NCI-H2029 treated with DMSO at 0.1 percent for 48 hours (cell line): ENCODE measurements around the gene ZNF366.
"Not testable (repeated sequence)": the region's sequence is repeated elsewhere in the genome, so short reads cannot be mapped to it uniquely, and the experiment has no call there.

Experiments used
- DNase-seq: peaks from one replicate; lab custom pipeline; 2025; lab: John Stamatoyannopoulos, UW

ZNF366 gene

DNA sequence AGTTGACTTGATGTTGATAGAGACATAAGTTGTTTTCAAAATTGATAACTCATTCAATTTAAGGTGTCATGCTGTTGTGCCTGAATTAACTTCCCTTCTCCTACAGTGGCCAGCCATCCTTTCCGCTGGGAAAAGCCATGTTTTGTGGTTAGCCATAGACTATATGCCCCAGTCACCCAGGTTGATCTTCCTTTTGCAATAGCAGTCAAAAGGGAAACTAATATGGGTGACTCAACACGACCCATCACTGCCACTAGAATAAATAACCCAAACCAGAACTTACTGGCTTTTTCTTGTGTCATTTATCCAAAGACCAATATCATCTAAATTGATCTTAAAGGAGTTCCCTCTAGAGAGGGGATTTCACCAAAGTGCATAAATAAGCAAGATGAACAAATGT is 99.7 kb downstream of the ZNF366 start:
- DNase-seq, result no peak

DNA sequence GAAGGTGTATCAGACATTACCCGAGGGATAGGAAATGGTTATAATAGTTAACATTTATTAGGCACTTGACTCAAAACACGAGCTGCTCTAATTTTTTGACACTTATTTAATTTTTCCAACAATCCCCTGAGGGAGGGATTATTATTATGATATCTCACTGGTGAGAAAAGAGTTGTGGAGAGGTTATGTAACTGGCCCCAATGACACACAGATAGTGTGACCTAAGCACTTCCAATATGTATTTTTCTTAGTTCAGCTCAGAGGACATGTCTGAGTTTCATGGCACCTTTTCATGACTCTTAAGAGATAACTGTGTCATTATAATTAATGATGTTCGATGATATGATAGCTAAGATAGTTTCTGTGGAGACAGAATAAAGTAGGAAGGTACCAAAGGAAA is 100.1 kb downstream of the ZNF366 start:
- DNase-seq, result no peak

DNA sequence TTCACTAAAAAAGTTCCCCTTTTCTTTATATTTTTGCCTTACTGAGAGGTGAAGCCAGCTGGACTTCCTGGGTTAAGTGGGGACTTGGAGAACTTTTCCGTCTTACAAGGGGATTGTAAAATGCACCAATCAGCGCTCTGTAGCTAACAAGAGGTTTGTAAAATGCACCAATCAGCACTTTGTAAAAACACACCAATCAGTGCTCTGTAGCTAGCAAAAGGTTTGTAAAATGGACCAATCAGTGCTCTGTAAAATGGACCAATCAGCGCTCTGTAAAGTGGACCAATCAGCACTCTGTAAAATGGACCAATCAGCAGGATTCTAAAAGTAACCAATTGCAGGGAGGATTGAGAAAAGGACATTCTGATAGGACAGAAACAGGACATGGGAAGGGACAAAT is 102.4 kb downstream of the ZNF366 start:
- DNase-seq, result not testable (repeated sequence)

GRCh38 chr5:72402959-72403628 is 104.1 kb downstream of the ZNF366 start:
- DNase-seq, result no peak

GRCh38 chr5:72402381-72402890 is 104.8 kb downstream of the ZNF366 start:
- DNase-seq, result no peak

DNA sequence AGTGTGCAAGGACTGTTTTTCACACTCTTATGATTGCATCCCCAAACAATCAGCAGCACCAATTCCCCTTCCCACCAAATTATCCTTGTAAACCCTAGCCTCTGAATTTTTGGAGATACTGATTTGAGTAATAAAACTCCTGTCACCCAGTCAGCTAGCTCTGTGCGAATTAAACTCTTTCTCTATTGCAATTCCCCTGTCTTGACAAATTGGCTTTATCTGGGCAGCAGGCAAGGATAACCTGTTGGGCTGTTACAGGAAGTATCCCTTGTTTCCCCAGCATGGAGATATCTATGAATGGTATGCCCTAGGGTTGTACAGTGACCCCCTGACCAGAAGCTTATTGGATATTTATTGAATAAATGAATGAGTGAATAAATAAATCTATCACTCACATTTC is 106.3 kb downstream of the ZNF366 start:
- DNase-seq, result no peak

DNA sequence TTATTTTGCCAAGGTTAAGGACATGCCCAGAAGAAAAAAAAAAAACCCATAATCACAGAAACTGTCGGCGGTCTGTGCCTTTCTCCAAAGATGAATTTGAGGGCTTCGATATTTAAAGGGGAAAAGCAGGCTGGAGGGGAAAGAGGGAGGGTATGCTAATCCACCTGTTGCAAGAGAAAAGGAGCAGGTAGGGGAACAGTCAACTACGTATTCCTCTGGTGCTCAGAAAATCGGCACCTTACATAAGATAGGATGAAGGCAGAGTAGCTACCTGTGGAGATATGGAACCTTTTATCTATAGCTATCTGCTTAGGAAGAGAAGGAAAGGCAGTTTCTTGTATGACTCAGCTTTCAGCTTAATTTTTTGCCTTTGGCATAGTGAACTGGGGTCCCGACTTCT is 109.4 kb downstream of the ZNF366 start:
- DNase-seq, result no peak

DNA sequence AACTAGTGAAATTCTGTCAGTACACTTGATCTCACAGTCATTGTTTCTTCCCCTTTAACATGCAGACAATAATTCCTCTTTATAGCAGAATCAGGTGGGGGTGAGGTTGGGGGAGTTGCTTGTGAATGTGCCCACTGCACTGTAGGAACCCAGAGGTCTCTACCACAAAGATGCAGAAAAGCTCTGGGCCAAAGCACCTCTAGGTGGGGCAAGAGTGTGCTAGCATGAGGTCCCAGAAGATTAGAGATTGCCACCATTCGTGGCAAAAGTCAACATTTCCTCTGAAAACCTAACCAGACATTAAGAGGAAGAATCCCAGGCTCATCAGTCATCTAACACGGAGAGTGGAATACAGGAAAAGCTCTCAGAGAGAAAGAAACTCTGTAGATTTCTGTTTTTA is 112.5 kb downstream of the ZNF366 start:
- DNase-seq, result no peak

GRCh38 chr5:72393052-72393451 is 114.2 kb downstream of the ZNF366 start:
- DNase-seq, result no peak
